Karpas-422 (cell line): ENCODE data around the gene FLNA. TPM values are rescaled to one million over a fixed set of nuclear protein-coding genes. Genes with fewer than 3 reads are reported as not detected.
"Not testable (repeated sequence)": the region's sequence is repeated elsewhere in the genome, so short reads cannot be mapped to it uniquely, and the experiment has no call there.

Experiments
- DNase-seq: peaks from one replicate; pipeline ENCODE4 v3.0.0-alpha.2; 2015
- H2AFZ ChIP-seq: fragments of 200-600 bp; sonication (generic); 2 replicates; pipeline ENCODE4 v1.6.1; 2014; ENCODE audit warnings: antibody characterized with exemption, low read length, mixed read lengths
- H3K27ac ChIP-seq: fragments of 200-600 bp; sonication (generic); 2 replicates; pipeline ENCODE4 v1.5.1; 2014; ENCODE audit warnings: mild to moderate bottlenecking, low read length, moderate library complexity
- H3K27me3 ChIP-seq: fragments of 200-600 bp; sonication (generic); 2 replicates; pipeline ENCODE4 v1.6.1; 2014; ENCODE audit warnings: low read length, mixed read lengths
- H3K36me3 ChIP-seq: fragments of 200-600 bp; sonication (generic); 2 replicates; pipeline ENCODE4 v1.6.1; 2014; ENCODE audit warnings: low read length, mixed read lengths; ENCODE audit not compliant: insufficient read depth
- H3K4me1 ChIP-seq: fragments of 200-600 bp; sonication (generic); 2 replicates; pipeline ENCODE4 v1.6.1; 2014; ENCODE audit warnings: mild to moderate bottlenecking, low read length, mixed read lengths
- H3K4me2 ChIP-seq: fragments of 200-600 bp; sonication (generic); 2 replicates; pipeline ENCODE4 v1.6.1; 2014; ENCODE audit warnings: low read length, low read depth, mild to moderate bottlenecking; ENCODE audit not compliant: poor library complexity, severe bottlenecking
- H3K4me3 ChIP-seq: fragments of 200-600 bp; sonication (generic); 2 replicates; pipeline ENCODE4 v1.5.1; 2014; ENCODE audit warnings: mild to moderate bottlenecking, antibody characterized with exemption, low read length, mixed read lengths
- H3K79me2 ChIP-seq: fragments of 200-600 bp; sonication (generic); 2 replicates; pipeline ENCODE4 v1.6.1; 2014; ENCODE audit warnings: mild to moderate bottlenecking, low read length, mixed read lengths
- H3K9ac ChIP-seq: fragments of 200-600 bp; sonication (generic); 2 replicates; pipeline ENCODE4 v1.6.0; 2014; ENCODE audit warnings: low read length
- H3K9me2 ChIP-seq: fragments of 200-600 bp; sonication (generic), shearing (Covaris generic); replicated peaks from 2 replicates; pipeline ENCODE4 v1.6.0; 2014; ENCODE audit warnings: mild to moderate bottlenecking, low read length, moderate library complexity; ENCODE audit not compliant: insufficient read depth
- H3K9me3 ChIP-seq: fragments of 300-700, 200-600 bp; sonication (generic); 2 replicates; pipeline ENCODE4 v1.6.1; 2014; ENCODE audit warnings: low read length, mixed read lengths
- H4K20me1 ChIP-seq: fragments of 200-600 bp; sonication (generic); 2 replicates; pipeline ENCODE4 v1.6.1; 2014; ENCODE audit warnings: mild to moderate bottlenecking, antibody characterized with exemption, low read length, low read depth; ENCODE audit not compliant: insufficient read depth
- total RNA-seq: library from RNA; depleted of rRNA; stranded (reverse); fragments of >200 nt; shearing (Covaris generic); gene quantifications from 2 replicates; pipeline ENCODE4 v1.2.3, GENCODE V29; 2014; ENCODE audit warnings: low replicate concordance

Gene FLNA
- total RNA-seq, 1 experiment from 2014 or later = 46.3 TPM

GRCh38 chrX:154396363-154396762 lies 21.9 kb upstream of the FLNA start:
- H3K9ac ChIP-seq, H2AFZ ChIP-seq, H3K9me3 ChIP-seq, H3K9me2 ChIP-seq, DNase-seq, H3K4me2 ChIP-seq, H3K27ac ChIP-seq, H3K27me3 ChIP-seq, H4K20me1 ChIP-seq, H3K4me3 ChIP-seq: not testable (repeated sequence)
- Histone ChIP-seq H3K4me1 (peaks cover 15% of the 10 kb centered on the region), H3K36me3 (peaks cover 15% of the 10 kb centered on the region), H3K79me2 (peaks cover 14% of the 10 kb centered on the region; the same call in 1 of the 2 replicates)

- not testable (repeated sequence) for H3K27me3 ChIP-seq, H3K27ac ChIP-seq, DNase-seq, H3K9ac ChIP-seq, H3K4me1 ChIP-seq, H3K4me3 ChIP-seq, H3K9me3 ChIP-seq, H3K36me3 ChIP-seq, H3K9me2 ChIP-seq, H3K79me2 ChIP-seq, H2AFZ ChIP-seq, H4K20me1 ChIP-seq, H3K4me2 ChIP-seq
Observed at GRCh38 chrX:154389812-154390747, 15.6 kb upstream of the FLNA start.

- H3K9me2 ChIP-seq, H3K4me1 ChIP-seq, H4K20me1 ChIP-seq, H2AFZ ChIP-seq, DNase-seq, H3K4me2 ChIP-seq, H3K9me3 ChIP-seq, H3K36me3 ChIP-seq, H3K79me2 ChIP-seq, H3K27me3 ChIP-seq, H3K27ac ChIP-seq, H3K4me3 ChIP-seq, H3K9ac ChIP-seq: not testable (repeated sequence)
Observed at GRCh38 chrX:154388649-154389048, 14.2 kb upstream of the FLNA start.

GRCh38 chrX:154388094-154388493 lies 13.7 kb upstream of the FLNA start:
- not testable (repeated sequence) for H3K9me3 ChIP-seq, H3K4me1 ChIP-seq, H3K27ac ChIP-seq, H4K20me1 ChIP-seq, H3K9me2 ChIP-seq, H3K9ac ChIP-seq, H3K36me3 ChIP-seq, H3K79me2 ChIP-seq, H3K27me3 ChIP-seq, H3K4me3 ChIP-seq, DNase-seq, H3K4me2 ChIP-seq, H2AFZ ChIP-seq

- H3K27ac ChIP-seq = no peak overlapping the region
- DNase-seq = no peak
- H3K9me3 ChIP-seq = no peaks in the 10 kb centered on the region
- no peak overlapping the region for H3K4me3 ChIP-seq
- H3K9ac ChIP-seq = 0 out of 2 replicates have a peak overlapping the region, but pooled peaks have one; percentile 17
- H2AFZ ChIP-seq = no peak overlapping the region
- H3K27me3 ChIP-seq = no peaks in the 10 kb centered on the region
- no peaks in the 10 kb centered on the region for H3K9me2 ChIP-seq
- peaks cover 11% of the 10 kb centered on the region for H3K4me1 ChIP-seq
- H3K36me3 ChIP-seq = no peaks in the 10 kb centered on the region
- H4K20me1 ChIP-seq = no peaks in the 10 kb centered on the region
- no peak overlapping the region for H3K4me2 ChIP-seq
- peaks cover 10% of the 10 kb centered on the region for H3K79me2 ChIP-seq
Observed at GRCh38 chrX:154384284-154384892, 10.0 kb upstream of the FLNA start.

- Histone ChIP-seq H3K4me3 (no peak overlapping the region), H3K27ac (no peak overlapping the region), H3K9me2 (no peaks in the 10 kb centered on the region), H2AFZ (no peak overlapping the region), H3K79me2 (peaks cover 11% of the 10 kb centered on the region), H3K27me3 (no peaks in the 10 kb centered on the region), H4K20me1 (no peaks in the 10 kb centered on the region), H3K9ac (no peak overlapping the region), H3K4me1 (peaks cover 11% of the 10 kb centered on the region), H3K36me3 (no peaks in the 10 kb centered on the region), H3K4me2 (no peak overlapping the region), H3K9me3 (no peaks in the 10 kb centered on the region)
- no peak for DNase-seq
Observed at GRCh38 chrX:154383359-154384283, 9.2 kb upstream of the FLNA start.

- H2AFZ ChIP-seq = no peak overlapping the region
- no peaks in the 10 kb centered on the region for H4K20me1 ChIP-seq
- H3K9me3 ChIP-seq = no peaks in the 10 kb centered on the region
- no peaks in the 10 kb centered on the region for H3K27me3 ChIP-seq
- no peaks in the 10 kb centered on the region for H3K36me3 ChIP-seq
- H3K27ac ChIP-seq = no peak overlapping the region
- peaks cover 11% of the 10 kb centered on the region for H3K79me2 ChIP-seq
- H3K4me1 ChIP-seq = peaks cover 19% of the 10 kb centered on the region
- no peaks in the 10 kb centered on the region for H3K9me2 ChIP-seq
- no peak overlapping the region for H3K4me3 ChIP-seq
- no peak overlapping the region for H3K9ac ChIP-seq
- DNase-seq = no peak
- H3K4me2 ChIP-seq = no peak overlapping the region
Observed at GRCh38 chrX:154382483-154383069, 8.1 kb upstream of the FLNA start.
